Endothelial cell of umbilical vein (primary cell): ENCODE measurements around the gene CTU1.

Experiments used
- CTCF ChIP-seq, 2 donors: IDR thresholded peaks; 1 replicate in 1 of 2; 2 replicates in 1 of 2; pipeline ENCODE4 v1.5.1; 2011; ENCODE audit warnings: low read length in 2 of 2, mild to moderate bottlenecking in 2 of 2, moderate library complexity in 2 of 2, control low read depth in 1 of 2, inconsistent platforms in 1 of 2, low read depth in 1 of 2; ENCODE audit not compliant: insufficient read depth in 1 of 2; ENCODE audit errors: extremely low read depth in 1 of 2
- JUN ChIP-seq: IDR thresholded peaks from 2 replicates; pipeline ENCODE4 v1.6.1; 2011; ENCODE audit warnings: borderline replicate concordance, low read depth; ENCODE audit not compliant: insufficient read length, insufficient read depth
- MAX ChIP-seq: IDR thresholded peaks from 2 replicates; pipeline ENCODE4 v1.6.1; 2011; ENCODE audit not compliant: insufficient read depth, insufficient read length
- MYC ChIP-seq: IDR thresholded peaks from one replicate; pipeline ENCODE4 v1.6.1; 2011; ENCODE audit warnings: mild to moderate bottlenecking, low read depth, low read length
- POLR2A ChIP-seq: IDR thresholded peaks from 2 replicates; pipeline ENCODE4 v1.6.1; 2012; ENCODE audit warnings: low read depth, mild to moderate bottlenecking, control low read depth, low read length
- POLR2AphosphoS5 ChIP-seq: IDR thresholded peaks from 2 replicates; pipeline ENCODE4 v1.6.1; 2012; ENCODE audit warnings: low read depth, mild to moderate bottlenecking, control low read depth, low read length, moderate library complexity; ENCODE audit not compliant: insufficient read depth

- TF ChIP-seq CTCF (IDR thresholded peaks at IDR 0.05; ENCODE audit: extremely low read depth in 1 of 2, insufficient read depth in 1 of 2, low read depth in 1 of 2, low read length in 2 of 2) (no peak), MYC (no peak), POLR2A (no peak), POLR2AphosphoS5 (no peak), JUN (no peak), MAX (no peak)
Measured at GRCh38 chr19:51059715-51060114, 48.5 kb downstream of the CTU1 start.
